ENCODE measurements around the gene TCTN1. TPM values are rescaled to one million over a fixed set of nuclear protein-coding genes. Genes with fewer than 3 reads are reported as not detected.

Gene TCTN1
- total and polyA plus RNA-seq, 2 of the 13 experiments (the other 11 are each of a cell fraction or from before 2014, with no cell fraction given): 13.6 to 16.0 TPM

GRCh38 chr12:110602085-110602814, 11.7 kb upstream of the TCTN1 start (continued):
- TF ChIP-seq ZMYM4 (CRISPR knock-in tag; IDR thresholded peaks at IDR 0.05) (0 out of 2 replicates have a peak, but pooled peaks have one; percentile 17), IKZF5 (CRISPR knock-in tag; IDR thresholded peaks at IDR 0.05) (0 out of 2 replicates have a peak, but pooled peaks have one; percentile 24), THAP11 (CRISPR knock-in tag; IDR thresholded peaks at IDR 0.05) (peak; percentile 43; the same call in 1 of the 2 replicates), GATAD1 (CRISPR knock-in tag; IDR thresholded peaks at IDR 0.05) (0 out of 2 replicates have a peak, but pooled peaks have one; percentile 28), FOXO1 (CRISPR knock-in tag; IDR thresholded peaks at IDR 0.05) (0 out of 2 replicates have a peak, but pooled peaks have one; percentile 9), SAP130 (CRISPR knock-in tag; IDR thresholded peaks at IDR 0.05; ENCODE audit: low read depth) (peak; percentile 21; the same call in 1 of the 2 replicates), ATF2 (CRISPR knock-in tag; IDR thresholded peaks at IDR 0.05) (peak; percentile 27; the same call in 1 of the 2 replicates), ZBED4 (CRISPR knock-in tag; IDR thresholded peaks at IDR 0.05; ENCODE audit: borderline replicate concordance) (peak; percentile 64; the same call in 1 of the 2 replicates), CEBPB (IDR thresholded peaks at IDR 0.05; ENCODE audit: borderline replicate concordance, low read depth, low read length) (peak; percentile 24; the same call in 1 of the 2 replicates), ZMYM3 (CRISPR knock-in tag; IDR thresholded peaks at IDR 0.05) (peak; percentile 82), ERF (CRISPR knock-in tag; IDR thresholded peaks at IDR 0.05) (0 out of 2 replicates have a peak, but pooled peaks have one; percentile 29), CTCF (CRISPR knock-in tag; IDR thresholded peaks at IDR 0.05) (peak; percentile 86)
